Astrocyte of the spinal cord (primary cell): Measurements from ENCODE around the gene PRPF6.

ENCODE experiments used
- DNase-seq: peaks from one replicate; pipeline ENCODE4 v3.0.0; 2011; ENCODE audit warnings: low read depth, low spot score
- H3K4me3 ChIP-seq: 2 replicates; pipeline ENCODE4 v1.5.1; 2011; ENCODE audit warnings: low read depth, mild to moderate bottlenecking, low read length, moderate library complexity
- in situ Hi-C: cut with HindIII; loops from 2 replicates; pipeline ENCODE4 v1.10.0; 2017; ENCODE audit warnings: low sequenced_read_pairs
- TF ChIP-seq, protein P1 (sequence below): IDR thresholded peaks from 2 replicates; pipeline ENCODE4 v1.5.1; 2012; ENCODE audit warnings: low read depth, mild to moderate bottlenecking, low read length, inconsistent platforms

Gene PRPF6

DNA sequence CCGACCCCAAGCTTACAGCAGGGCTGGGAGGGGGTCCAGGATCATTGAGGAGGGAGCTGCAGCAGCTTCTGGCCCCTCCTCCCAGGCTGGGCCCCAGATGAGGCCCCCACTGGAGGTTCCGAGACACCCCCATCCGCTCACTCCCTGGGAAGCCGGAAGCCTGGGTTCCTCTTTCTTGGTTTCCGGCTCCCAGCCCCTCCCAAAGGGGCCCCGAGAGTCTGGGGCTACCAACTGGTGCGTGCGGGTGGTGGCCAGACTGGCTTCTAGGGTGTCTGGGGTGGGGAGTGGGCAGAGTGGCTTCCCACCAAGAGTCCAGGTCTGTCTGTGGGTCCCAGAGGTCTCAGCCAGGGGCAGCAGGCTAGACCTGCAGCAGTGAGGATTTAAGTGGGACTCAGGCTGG, 96.2 kb downstream of the PRPF6 start:
- TF ChIP-seq, protein P1, sequence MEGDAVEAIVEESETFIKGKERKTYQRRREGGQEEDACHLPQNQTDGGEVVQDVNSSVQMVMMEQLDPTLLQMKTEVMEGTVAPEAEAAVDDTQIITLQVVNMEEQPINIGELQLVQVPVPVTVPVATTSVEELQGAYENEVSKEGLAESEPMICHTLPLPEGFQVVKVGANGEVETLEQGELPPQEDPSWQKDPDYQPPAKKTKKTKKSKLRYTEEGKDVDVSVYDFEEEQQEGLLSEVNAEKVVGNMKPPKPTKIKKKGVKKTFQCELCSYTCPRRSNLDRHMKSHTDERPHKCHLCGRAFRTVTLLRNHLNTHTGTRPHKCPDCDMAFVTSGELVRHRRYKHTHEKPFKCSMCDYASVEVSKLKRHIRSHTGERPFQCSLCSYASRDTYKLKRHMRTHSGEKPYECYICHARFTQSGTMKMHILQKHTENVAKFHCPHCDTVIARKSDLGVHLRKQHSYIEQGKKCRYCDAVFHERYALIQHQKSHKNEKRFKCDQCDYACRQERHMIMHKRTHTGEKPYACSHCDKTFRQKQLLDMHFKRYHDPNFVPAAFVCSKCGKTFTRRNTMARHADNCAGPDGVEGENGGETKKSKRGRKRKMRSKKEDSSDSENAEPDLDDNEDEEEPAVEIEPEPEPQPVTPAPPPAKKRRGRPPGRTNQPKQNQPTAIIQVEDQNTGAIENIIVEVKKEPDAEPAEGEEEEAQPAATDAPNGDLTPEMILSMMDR: no peak
- in situ Hi-C loops: no loop called here
- no peak overlapping the region for H3K4me3 ChIP-seq
- DNase-seq: no peak

DNA sequence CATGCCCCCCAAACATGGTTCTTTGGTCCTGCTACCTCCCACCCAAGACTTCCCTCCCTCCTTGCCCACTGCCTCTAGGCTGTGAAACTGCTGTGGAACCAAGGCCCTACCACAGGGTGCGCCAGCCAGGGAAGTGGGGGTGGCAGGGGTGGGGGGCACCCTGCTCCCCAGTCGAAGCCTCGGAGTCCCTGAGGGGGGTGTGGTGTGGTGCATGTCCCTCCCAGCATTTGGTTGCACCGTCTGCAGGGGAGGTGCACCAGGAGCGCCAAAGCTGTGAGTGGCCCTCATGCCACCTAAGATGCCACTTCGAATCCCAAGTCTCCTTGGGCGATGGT, 96.6 kb downstream of the PRPF6 start:
- no peak overlapping the region for H3K4me3 ChIP-seq
- no peak for DNase-seq
- TF ChIP-seq, protein P1: no peak
- in situ Hi-C loops: no loop called here

DNA sequence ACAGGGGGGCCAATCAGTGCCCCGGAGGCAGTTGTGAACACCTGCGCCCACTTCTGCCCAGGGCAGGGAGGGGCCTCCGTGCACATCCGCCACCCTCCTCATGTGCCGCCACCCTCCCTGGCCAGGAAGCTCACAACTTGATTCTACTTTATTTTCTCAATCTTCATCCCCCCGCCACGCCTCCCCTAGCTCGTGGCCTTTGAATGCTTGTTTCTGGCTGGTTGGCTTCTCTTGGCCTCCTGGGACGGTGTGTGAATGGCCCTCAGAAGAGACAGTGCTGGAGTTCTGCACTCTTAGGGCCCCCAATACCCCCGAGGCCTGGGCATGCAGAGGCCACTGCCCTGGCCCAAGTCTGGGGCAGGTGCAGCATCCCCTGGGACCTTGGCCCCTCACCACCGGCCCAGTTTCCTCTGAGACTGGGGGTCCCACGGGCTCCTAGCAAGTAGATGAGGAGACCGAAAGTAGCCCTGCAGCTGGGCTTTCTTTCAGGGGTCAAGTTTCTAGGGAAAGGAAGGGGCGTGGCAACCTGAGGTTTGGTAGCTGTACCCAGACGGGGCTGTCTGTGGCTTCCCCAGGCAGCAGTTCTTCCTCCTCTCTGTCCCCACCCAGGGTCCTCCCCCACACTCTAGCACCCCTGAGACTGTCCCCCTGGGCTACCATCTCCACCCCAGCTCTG, 97.1 kb downstream of the PRPF6 start:
- peak overlapping the region; percentile 63 for H3K4me3 ChIP-seq
- TF ChIP-seq, protein P1: no peak
- in situ Hi-C loops: no loop called here
- DNase-seq: no peak

DNA sequence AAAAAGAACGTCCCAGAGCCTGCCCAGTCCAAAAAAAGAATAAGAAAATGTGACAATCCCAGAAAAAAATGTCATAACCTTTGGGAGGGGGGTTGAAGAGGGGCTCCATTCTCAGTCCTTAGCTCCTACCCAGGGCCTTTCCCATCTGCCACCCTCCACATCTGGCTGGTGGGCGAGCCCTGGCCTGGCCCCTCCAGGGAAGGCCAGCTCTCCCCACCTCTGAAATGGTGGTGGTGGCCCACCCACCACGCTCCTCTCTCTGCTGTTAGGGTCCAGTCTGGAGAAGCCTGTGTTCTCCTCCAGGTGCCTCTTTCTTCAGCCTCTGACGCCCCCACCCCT, 98.0 kb downstream of the PRPF6 start:
- no peak for DNase-seq
- TF ChIP-seq, protein P1: no peak
- peak overlapping the region; percentile 63 for H3K4me3 ChIP-seq
- in situ Hi-C loops: no loop called here

DNA sequence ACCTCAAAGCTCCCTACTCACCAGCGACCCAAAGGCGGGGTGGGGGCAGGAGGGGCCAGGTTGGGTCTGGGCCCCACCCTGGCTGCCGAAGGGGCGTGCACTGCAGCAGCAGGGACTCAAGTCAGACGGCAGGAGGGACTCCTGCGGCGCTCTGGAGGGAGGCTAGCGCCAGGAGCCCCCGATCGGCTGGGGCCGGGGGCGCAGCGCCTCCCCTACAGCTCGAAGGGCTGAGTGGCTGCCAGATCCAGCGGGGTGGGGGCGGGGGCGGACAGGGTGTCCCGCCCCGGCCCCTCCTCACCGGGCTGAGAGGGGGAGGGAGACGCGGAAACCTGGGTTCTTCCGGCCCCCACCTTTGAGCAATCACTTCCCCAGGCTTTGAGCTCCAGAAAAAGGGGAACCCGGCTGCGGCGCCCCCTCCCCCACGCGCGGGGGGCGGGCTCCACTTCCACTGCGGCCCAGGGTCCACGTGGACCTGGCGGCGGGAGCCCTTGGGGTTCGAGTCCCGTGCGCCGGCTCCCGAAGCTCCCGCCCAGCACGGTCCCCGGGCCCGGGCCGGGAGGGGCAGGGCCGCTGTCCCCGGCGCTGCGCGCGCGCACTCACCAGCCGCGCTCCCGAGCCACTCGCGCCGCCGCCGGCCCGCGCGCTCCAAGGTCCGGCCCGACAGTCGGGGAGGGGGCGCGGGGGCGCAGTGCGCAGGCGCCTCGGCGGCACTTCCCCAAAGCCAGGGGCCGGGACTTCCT, 98.5 kb downstream of the PRPF6 start, which contains the start of gene RGS19:
Gene RGS19, minus strand, starts transcription at position 246 of the 740 bp plus-strand sequence. CDS start 2,632 bp downstream, outside the sequence.
- in situ Hi-C loops: no loop called here
- peak within 1 kb of the TSS; percentile 63 for H3K4me3 ChIP-seq
- peak; percentile 46 for DNase-seq
- TF ChIP-seq, protein P1: no peak

DNA sequence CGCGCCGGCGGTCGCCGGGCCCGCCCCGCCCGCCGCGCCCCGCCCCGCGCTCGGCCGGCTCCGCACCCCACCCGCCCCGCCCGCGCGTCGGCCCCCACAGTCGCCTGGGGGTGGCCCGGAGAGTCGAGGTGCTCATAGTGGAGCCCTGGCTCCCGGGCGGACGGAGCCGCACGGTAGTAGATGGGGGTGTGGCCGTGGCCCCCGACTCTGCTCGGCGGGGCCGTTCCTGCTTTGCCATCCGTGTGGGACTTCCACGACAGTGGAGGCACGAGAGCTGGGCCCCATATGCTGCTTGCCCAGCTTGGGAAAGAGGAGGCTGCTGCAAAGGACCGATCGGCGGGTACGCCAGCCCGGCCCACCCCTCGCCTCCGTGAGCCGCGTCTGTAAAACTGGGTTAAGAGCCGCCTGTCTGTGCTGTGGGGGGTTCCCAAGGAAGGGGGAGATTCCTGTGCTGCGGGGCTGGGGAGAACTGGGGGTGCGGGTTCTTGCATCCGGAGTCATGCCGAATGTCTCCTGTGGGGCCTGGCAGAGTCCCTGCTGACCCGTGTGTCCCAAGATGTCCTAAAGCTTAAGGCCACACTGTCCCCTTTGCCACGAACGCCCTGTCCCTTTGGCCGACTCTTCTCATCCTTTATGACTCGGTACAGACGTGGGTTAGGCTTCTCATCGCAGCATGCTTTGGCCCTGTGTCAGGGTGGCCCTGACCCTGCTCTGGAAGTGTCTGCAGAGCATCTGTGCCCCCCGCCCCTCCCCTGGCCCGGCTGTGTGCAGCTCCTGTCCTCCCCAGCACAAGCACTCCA, 99.3 kb downstream of the PRPF6 start, which contains the start of gene OPRL1:
Gene OPRL1, plus strand, starts transcription at position 70 of the 800 bp plus-strand sequence. CDS start 12,639 bp downstream, outside the sequence.
- TF ChIP-seq, protein P1: no peak
- peak; percentile 22 for DNase-seq
- in situ Hi-C loops: no loop called here
- peak within 1 kb of the TSS; percentile 63 for H3K4me3 ChIP-seq
